Measurements from ENCODE around the gene RBPJL.

- TF ChIP-seq CTCF (IDR thresholded peaks at IDR 0.05; ENCODE audit: insufficient read depth, low read length, poor library complexity, severe bottlenecking), result peak; percentile 71
- TF ChIP-seq EZH2phosphoT487 (conservative IDR thresholded peaks at IDR 0.05; ENCODE audit: low read length), result no peak
Observed at GRCh38 chr20:45290677-45291355, 15.8 kb upstream of the RBPJL start.
